ENCODE measurements around the gene CHRM3.
"Not testable (repeated sequence)": the region's sequence is repeated elsewhere in the genome, so short reads cannot be mapped to it uniquely, and the experiment has no call there.

CHRM3 gene
- total RNA-seq: 0.10 to 3.6 reads per million in 2 donors

GRCh38 chr1:239386453-239387303 is at the start of gene CHRM3:
TSS of gene CHRM3 (plus strand) at chr1:239386568. CDS start at chr1:239907452, 520,884 bp downstream.
- DNase-seq: no peak

DNA sequence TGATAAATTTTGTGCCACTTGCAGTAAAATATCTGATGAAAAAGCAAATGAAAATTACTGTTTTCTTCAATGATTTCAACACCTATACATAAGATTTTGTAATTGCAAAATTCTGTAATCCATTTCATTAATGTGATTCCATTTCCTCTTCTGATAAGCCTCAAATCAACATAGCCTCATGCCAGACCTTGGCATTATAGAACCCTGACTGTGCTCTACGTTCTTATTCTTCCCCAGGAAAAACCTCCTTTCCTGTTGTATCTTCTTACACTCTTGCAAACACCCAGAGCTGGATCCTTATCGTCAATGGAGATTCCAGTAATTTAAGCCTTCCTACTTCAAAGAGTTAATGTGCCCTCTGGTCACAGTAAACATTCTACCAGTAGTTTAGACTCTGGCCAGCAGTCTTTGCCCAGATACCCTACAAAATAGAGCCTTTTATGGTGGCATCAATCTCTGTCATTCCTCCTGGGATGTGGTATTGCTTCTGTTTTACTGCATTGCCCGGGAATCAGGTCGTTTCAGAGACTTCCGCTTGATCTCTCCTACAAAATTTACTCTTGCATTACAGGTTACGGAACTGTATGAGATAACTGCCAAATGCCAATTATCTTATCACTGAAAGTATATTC is 48.5 kb upstream of the CHRM3 start:
- no peak for DNase-seq

GRCh38 chr1:239347776-239348175 is 38.6 kb upstream of the CHRM3 start:
- no peak for DNase-seq

DNA sequence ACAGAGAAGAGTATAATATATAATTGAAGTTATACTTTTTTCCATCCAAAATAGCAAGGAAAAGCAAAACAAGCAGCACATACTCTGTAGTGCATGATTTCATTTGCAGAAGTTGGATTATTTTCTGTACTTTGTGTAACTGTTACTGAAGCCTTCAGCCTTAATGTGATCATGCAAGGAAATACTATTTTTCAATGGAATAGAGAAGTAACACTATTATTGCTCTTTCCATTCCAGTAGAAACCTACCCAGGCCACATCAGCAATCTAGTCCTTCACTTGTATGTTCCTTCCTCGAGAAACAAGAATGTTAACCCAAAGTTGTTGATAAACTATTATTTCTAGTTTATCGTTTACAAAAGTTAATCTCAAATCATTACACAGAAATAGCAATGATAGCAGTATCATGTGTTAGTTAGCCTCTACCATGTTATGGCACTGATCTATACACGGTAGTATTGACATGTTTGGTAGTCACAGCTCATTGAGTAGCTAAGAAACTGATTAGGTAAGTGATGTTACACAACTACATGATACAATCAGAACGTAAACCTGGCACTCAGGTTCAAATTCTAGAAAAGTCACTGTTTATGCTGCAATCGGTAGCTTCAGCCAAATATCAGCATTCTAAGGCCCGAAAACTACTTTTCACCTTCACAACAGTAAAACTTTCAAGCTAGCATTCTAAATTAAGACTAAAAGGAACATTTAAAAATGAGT is 37.6 kb upstream of the CHRM3 start:
- DNase-seq: no peak

DNA sequence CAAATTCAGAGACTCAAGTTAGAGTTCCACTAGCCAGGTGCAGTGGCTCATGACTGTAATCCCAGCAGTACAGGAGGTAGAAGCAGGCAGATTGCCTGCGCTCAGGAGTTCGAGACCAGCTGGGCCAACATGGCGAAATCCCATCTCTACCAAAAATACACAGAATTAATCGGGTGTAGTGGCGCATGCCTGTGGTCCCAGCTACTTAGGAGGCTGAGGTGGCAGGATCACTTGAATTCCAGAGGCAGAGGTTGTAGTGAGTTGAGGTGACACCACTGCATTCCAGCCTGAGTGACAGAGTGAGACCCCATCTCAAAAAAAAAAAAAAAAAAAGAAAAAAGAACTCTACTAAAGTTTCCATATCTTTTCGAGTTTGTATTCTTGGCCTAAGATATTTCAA is 36.7 kb upstream of the CHRM3 start:
- DNase-seq: no peak

DNA sequence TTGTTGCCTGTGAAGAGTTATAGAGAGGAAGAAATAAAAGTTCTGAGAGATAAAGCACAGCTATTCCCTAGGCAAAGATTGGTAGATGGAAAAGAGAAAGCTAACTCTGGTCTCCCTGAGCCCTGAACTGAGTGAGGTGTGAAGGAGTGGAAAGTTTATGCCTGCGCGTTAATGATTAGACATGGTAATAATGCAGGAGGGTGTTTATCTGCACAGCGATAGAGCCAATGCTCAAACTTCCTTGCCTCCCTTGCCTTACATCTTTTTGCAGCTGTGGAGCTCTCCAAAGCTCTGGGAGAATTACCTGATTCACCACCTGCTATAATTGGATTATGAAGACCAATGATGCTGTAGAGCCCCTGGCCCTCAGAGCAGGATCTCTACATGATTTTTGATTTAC is 32.8 kb upstream of the CHRM3 start:
- no peak for DNase-seq

GRCh38 chr1:239354231-239354630 is 32.1 kb upstream of the CHRM3 start:
- no peak for DNase-seq

GRCh38 chr1:239357867-239358266 is 28.5 kb upstream of the CHRM3 start:
- DNase-seq: no peak

GRCh38 chr1:239361403-239361802 is 25.0 kb upstream of the CHRM3 start:
- DNase-seq: no peak

DNA sequence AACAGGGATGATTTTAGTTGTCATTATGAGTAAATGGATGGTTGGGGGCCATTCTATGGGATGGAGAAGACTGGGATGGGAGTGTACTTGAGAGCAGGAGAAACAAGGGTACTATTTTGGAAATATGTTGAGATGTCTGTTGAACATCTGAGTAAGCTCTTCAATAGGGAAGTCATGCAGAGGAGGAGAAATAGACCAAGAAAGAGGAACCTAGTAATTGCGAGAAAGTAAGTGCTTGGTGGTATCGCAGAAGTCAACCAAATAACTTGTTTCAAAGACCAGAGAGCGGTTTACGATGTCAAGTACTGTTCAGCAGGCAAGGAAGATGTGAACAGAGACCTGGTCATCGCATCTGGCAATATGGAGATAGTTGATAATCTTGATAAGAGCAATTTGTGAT is 22.4 kb upstream of the CHRM3 start:
- no peak for DNase-seq

DNA sequence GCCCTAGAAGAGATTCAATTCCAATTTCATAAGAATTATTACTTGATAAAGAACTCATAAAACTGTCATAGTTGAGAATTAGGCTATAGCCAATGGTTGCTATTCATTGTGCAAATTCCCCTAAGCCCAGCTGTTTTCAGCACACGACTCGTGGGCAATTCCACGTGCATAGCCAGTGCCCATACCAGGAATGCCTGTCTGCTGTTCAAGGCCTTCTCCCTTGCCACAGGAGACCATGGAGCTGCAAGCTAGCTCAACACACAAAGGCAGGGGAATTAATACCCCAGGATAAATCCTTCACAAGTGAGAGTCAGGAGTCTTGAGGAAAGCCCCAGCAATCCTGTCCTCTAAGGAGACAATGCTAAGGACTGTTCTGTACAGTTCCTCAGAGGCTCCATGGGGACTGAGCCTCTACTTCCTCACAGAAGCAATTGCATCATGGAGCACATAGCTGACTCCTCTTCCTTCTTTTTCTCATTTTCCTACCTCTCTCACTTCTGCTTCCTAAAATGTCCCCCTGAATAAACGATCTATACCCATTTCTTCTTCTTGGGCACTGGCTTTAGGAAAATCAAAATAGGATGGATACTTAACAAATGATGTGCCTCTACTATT is 19.1 kb upstream of the CHRM3 start:
- DNase-seq: no peak

GRCh38 chr1:239368436-239369109 is 17.8 kb upstream of the CHRM3 start:
- no peak for DNase-seq

DNA sequence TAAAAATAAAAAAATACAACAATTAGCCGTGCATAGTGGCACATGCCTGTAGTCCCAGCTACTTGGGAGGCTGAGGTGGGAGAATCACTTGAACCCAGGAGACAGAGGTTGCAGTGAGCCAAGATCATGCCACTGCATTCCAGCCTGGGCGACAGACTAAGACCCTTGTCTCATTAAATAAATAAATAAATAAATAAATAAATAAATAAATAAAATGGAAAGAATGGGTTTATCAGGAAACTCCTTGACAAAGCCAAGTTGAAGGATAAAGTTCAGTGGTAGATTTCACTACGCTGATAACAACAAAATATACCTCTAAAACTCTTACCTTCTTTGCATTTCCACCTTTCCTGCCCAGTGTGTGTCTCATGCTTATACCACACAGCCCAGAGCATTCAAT is 15.5 kb upstream of the CHRM3 start:
- not testable (repeated sequence) for DNase-seq

DNA sequence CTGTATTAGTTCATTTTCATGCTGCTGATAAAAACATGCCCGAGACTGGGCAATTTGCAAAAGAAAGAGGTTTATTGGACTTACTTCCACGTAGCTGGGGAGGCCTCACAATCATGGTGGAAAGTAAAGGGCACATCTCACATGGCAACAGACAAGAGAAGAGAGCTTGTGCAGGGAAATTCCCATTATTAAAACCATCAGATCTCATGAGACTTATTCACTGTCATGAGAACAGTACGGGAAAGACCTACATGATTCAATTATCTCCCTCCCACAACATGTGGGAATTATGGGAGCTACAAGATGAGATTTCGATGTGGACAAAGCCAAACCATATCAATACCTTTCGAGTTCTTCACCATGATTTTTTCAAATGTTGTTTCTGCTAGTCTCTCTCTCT is 3.7 kb upstream of the CHRM3 start:
- DNase-seq: no peak

- no peak for DNase-seq
Measured at GRCh38 chr1:239383714-239384113, 2.7 kb upstream of the CHRM3 start.

GRCh38 chr1:239387304-239388158 is 1.2 kb downstream of the CHRM3 start:
- DNase-seq: no peak

GRCh38 chr1:239388159-239388485 is 1.8 kb downstream of the CHRM3 start:
- no peak for DNase-seq

DNA sequence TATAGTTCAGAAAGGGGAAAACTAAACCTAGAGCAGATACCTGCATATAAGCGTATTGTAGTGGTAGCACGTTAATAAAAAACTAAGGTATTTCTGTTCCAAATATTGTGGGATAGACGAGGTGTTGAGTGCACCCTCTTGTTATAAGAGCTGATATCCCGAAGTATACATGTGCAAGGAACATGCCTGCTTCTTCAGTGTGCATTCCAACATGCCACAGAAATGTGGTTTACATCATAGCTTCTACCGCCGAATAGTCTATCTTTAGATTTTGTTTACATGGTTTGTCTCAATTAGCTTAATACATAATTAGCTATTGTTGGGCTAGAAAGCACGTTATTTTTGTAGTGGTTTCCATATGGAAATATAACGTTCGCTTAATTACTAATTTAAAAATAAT is 2.2 kb downstream of the CHRM3 start:
- no peak for DNase-seq

- no peak for DNase-seq
Measured at GRCh38 chr1:239389703-239390102, 3.3 kb downstream of the CHRM3 start.

GRCh38 chr1:239392271-239392670 is 5.9 kb downstream of the CHRM3 start:
- DNase-seq: no peak

- DNase-seq: no peak
Measured at GRCh38 chr1:239394107-239394506, 7.7 kb downstream of the CHRM3 start.

- no peak for DNase-seq
Measured at GRCh38 chr1:239413916-239414315, 27.5 kb downstream of the CHRM3 start.

Measured in activated gamma-delta T cell (primary cell).